Occipital lobe (tissue), 2 donors: ENCODE data around the gene AGAP2. TPM values are rescaled to one million over a fixed set of nuclear protein-coding genes. Genes with fewer than 3 reads are reported as not detected.

Source experiments
- DNase-seq: peaks from one replicate; lab custom pipeline; 2025; lab: John Stamatoyannopoulos, UW
- total RNA-seq: library from RNA; depleted of rRNA; stranded (reverse); fragments of >200 nt; gene quantifications from one replicate; pipeline ENCODE4 v1.2.3, GENCODE V29; 2014

The AGAP2 gene
- total RNA-seq, 1 donor from 2014 or later, result 25.6 TPM

GRCh38 chr12:57767876-57768275 lies 29.3 kb upstream of the AGAP2 start:
- DNase-seq, result no peak

DNA sequence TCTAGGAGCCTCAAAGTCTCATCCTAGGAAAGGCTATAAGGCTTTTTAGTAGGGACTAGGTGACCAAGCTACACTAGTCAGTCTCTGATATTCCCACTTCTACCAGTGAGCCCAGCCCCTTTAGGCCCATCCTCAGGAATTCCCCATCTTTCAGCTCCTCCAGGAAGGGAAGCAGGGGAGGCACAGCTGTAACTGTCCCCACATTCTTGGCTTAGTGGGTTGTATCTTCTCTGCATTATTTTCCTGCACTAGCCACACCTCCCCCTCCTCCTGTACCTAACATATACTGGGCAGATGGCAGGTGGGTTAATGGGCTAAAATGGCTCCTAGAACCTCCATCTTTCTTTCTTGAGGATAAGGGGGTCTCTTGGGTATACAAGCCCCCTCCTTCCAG lies 28.8 kb upstream of the AGAP2 start:
- DNase-seq, result no peak

DNA sequence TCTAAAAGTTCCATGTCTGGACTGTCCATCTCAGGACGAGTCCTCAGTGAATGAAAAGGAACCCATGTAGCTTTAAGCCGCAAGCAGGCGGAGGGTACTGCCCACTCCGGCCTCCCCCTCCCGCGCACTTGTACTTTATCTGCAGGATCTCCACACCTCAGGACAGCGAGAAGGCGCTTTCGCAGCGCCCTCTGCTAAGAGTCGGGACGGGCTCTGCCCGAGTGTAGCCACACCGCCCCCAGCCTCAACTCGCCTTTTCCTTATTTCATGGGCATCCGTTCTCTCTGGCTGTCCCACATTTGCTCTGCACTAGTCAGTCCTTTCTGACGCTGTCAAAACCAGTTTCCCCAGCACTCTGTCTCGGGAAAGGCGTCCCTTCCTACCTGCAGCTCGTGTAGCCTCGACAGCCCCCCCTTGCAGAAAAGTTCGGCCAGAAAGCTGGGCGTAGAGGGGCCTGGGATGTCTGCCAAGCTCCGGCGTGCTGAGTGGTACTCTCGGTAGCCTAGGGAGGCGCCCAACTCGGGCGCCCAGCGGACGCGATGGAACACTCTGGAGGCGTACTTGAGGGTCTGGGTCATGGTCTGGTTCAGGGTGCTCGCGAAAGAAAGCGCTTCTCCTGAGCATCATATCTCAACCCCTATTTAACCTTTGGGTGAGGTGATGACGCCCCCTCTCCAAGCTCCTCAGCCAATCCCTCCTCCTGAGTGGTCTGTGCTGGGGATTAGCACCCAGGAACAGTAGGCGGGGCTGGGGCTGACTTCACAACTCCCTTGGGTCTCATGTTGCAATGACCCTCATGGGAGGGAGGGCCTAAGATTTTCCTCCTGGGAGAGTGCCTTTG lies 28.1 kb upstream of the AGAP2 start, which contains the start of gene CYP27B1:
TSS of gene CYP27B1 (minus strand) at position 615 of the 841 bp plus-strand sequence. CDS start at position 578, 37 bp downstream.
- DNase-seq, result no peak

- DNase-seq, result no peak
Observed at GRCh38 chr12:57765698-57766463, 27.3 kb upstream of the AGAP2 start.

DNA sequence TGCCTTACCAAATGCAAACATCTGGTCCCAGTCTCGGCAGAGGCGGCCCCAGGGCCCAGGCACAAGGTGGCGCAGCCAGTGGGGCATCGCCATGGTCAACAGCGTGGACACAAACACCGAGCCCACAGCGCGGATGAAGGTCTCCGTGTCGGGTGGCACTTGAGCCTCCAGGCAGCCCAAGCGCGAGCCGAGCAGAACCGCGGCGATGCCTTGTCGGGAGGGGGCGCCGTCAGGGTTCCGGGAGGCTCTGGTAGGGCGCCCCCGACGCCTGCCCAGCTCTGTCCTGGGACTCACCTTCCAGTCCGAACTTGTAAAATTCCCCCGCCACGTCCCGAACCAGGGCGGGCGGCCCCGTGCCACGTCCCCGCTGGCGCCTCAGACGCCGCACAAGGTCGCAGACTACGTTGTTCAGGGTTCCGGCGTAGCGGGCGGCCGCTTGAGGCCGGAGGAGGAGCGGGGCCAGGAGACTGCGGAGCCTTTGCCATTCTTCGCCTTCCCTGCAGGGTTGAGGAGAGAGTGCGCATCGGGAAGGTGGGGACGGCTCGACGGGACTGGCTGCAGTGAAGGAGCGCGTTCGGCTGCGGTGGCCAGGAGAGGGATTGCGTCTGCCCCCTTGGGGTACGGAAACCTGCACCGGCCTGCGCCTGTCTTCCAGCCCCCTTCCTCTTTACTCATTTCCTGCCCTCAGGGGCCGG lies 26.6 kb upstream of the AGAP2 start:
- no peak for DNase-seq

GRCh38 chr12:57764662-57765002 lies 26.1 kb upstream of the AGAP2 start:
- no peak for DNase-seq

- DNase-seq, result no peak
Observed at GRCh38 chr12:57763881-57764661, 25.5 kb upstream of the AGAP2 start.

DNA sequence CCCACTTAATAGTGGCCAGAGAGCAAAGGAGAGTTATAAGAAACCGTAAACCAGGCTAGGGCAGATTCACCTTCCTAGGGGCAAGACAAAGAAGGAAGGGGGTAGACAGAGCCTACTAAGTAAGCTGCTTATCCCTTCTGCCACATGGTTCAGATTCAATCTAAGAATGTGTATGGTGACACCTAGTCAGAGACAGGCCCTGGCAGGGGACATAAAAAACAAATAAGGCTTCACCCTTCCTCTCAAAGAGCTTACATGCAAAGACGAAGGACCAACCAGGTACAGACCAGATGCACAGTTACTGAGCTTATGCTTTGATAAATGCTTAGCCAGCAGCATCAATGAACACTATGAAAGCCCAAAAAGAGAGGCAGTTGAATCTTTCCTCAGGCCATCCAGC lies 23.9 kb upstream of the AGAP2 start:
- no peak for DNase-seq

- no peak for DNase-seq
Observed at GRCh38 chr12:57761391-57761998, 23.0 kb upstream of the AGAP2 start.

- DNase-seq, result no peak
Observed at GRCh38 chr12:57760347-57760982, 21.9 kb upstream of the AGAP2 start.

- no peak for DNase-seq
Observed at GRCh38 chr12:57759360-57759980, 20.9 kb upstream of the AGAP2 start.

- no peak for DNase-seq
Observed at GRCh38 chr12:57758552-57759359, 20.2 kb upstream of the AGAP2 start.

- no peak for DNase-seq
Observed at GRCh38 chr12:57757771-57758170, 19.2 kb upstream of the AGAP2 start.

GRCh38 chr12:57756406-57757341 lies 18.1 kb upstream of the AGAP2 start:
- no peak for DNase-seq

DNA sequence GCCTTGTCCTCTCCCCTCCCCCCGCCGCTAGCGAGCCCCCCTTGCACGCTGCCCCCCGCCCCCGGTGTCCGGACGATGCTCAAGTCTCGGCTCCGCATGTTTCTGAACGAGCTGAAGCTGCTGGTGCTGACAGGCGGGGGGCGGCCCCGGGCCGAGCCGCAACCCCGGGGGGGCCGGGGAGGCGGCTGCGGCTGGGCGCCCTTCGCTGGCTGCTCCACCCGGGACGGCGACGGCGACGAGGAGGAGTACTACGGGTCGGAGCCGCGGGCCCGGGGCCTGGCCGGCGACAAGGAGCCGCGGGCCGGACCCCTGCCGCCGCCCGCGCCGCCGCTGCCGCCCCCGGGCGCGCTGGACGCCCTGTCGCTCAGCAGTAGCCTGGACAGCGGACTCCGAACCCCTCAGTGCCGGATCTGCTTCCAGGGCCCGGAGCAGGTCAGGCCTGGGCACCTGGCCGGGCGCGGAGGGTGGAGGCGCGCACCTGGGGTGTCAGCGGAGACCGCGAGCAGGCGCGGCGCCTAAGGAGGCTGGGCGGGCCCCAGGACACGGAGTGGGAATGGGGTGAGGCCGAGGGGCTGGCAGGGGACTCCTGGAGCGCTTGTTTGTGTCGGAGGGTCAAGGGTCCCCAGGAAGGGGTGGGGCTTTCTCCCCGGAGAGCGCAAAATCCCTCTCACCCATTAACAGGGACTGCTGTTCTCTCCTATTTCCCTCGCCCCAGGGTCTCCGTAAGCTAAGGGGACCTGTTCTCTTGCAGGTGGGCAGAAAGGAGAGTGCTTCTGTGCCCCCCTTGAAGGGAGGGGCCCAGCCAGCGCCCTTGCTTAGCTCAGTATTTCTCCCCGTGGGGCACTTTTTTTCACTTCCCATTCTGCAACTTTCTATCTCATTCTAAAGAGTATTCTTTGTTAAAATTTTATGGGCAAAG lies 17.2 kb upstream of the AGAP2 start:
- no peak for DNase-seq

DNA sequence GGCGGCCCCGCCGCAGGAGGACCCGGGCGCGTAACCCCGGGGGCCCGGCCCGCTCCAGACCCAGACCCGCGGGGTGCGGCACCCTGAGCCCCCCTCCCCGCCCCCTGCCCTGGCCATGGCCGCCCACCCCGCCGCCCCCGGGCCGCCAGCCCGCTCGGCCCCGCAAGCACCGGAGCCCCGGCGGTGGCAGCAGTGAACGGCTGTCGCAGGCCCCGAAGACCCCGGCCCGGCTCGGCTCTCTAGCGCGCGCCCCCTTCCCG lies 16.6 kb upstream of the AGAP2 start:
- no peak for DNase-seq
